HG02798 (cell line): ENCODE results near the gene METTL13.
"Not testable (repeated sequence)": the region's sequence is repeated elsewhere in the genome, so short reads cannot be mapped to it uniquely, and the experiment has no call there.

Experiments
- ATAC-seq: cut with Tn5 transposase; IDR thresholded peaks from one replicate; pipeline ENCODE4 v1.9.1; 2021; ENCODE audit warnings: mild to moderate bottlenecking; ENCODE audit not compliant: unreplicated experiment, poor library complexity

METTL13 gene

GRCh38 chr1:171762143-171762563 is 19.3 kb upstream of the METTL13 start:
- ATAC-seq = no peak

GRCh38 chr1:171763764-171764163 is 17.7 kb upstream of the METTL13 start:
- no peak for ATAC-seq

GRCh38 chr1:171769171-171769570 is 12.3 kb upstream of the METTL13 start:
- no peak for ATAC-seq

- ATAC-seq = no peak
These were observed 11.7 kb upstream of the METTL13 start for GRCh38 chr1:171769754-171770153.

- no peak for ATAC-seq
These were observed 9.1 kb upstream of the METTL13 start for GRCh38 chr1:171772312-171772711.

GRCh38 chr1:171780583-171781175 is 781 bp upstream of the METTL13 start:
- no peak for ATAC-seq

- ATAC-seq = no peak
These were observed 2.5 kb downstream of the METTL13 start for GRCh38 chr1:171783816-171784530.

- ATAC-seq = no peak
These were observed 3.3 kb downstream of the METTL13 start for GRCh38 chr1:171784784-171785183.

- no peak for ATAC-seq
These were observed 4.3 kb downstream of the METTL13 start for GRCh38 chr1:171785766-171786165.

- ATAC-seq = no peak
These were observed 5.1 kb downstream of the METTL13 start for GRCh38 chr1:171786534-171786933.

- ATAC-seq = no peak
These were observed 6.4 kb downstream of the METTL13 start for GRCh38 chr1:171787686-171788480.

- no peak for ATAC-seq
These were observed 7.2 kb downstream of the METTL13 start for GRCh38 chr1:171788696-171789095.

- no peak for ATAC-seq
These were observed 8.9 kb downstream of the METTL13 start for GRCh38 chr1:171790318-171790717.

GRCh38 chr1:171792656-171793369 is 11.4 kb downstream of the METTL13 start:
- ATAC-seq = no peak

GRCh38 chr1:171793636-171794035 is 12.2 kb downstream of the METTL13 start:
- no peak for ATAC-seq

GRCh38 chr1:171794085-171794484 is 12.6 kb downstream of the METTL13 start:
- ATAC-seq = no peak

GRCh38 chr1:171796592-171796991 is 15.1 kb downstream of the METTL13 start:
- ATAC-seq = no peak

- no peak for ATAC-seq
These were observed 16.9 kb downstream of the METTL13 start for GRCh38 chr1:171798311-171798710.

- ATAC-seq = no peak
These were observed 17.3 kb downstream of the METTL13 start for GRCh38 chr1:171798765-171799164.

GRCh38 chr1:171799166-171799565 is 17.7 kb downstream of the METTL13 start:
- ATAC-seq = no peak

GRCh38 chr1:171799698-171800097 is 18.2 kb downstream of the METTL13 start:
- ATAC-seq = not testable (repeated sequence)
